ENCODE measurements around the gene ARHGAP22.
"Not testable (repeated sequence)": the region's sequence is repeated elsewhere in the genome, so short reads cannot be mapped to it uniquely, and the experiment has no call there.

Gene ARHGAP22

GRCh38 chr10:48604991-48605508 is at the start of gene ARHGAP22:
ARHGAP22 (minus strand) TSS chr10:48605073; CDS start chr10:48604796, 277 bp downstream.
- no peak for DNase-seq (ENCODE audit: low read depth in 2 of 2)

- DNase-seq (ENCODE audit: low read depth in 2 of 2): no peak
Measured at GRCh38 chr10:48653944-48654698, 49.2 kb upstream of the ARHGAP22 start.

- DNase-seq (ENCODE audit: low read depth in 2 of 2): no peak
Measured at GRCh38 chr10:48653347-48653746, 48.5 kb upstream of the ARHGAP22 start.

- no peak for DNase-seq (ENCODE audit: low read depth in 2 of 2)
Measured at GRCh38 chr10:48652344-48652743, 47.5 kb upstream of the ARHGAP22 start.

GRCh38 chr10:48651839-48652238 is 47.0 kb upstream of the ARHGAP22 start:
- no peak for DNase-seq (ENCODE audit: low read depth in 2 of 2)

GRCh38 chr10:48651293-48651692 is 46.4 kb upstream of the ARHGAP22 start:
- no peak for DNase-seq (ENCODE audit: low read depth in 2 of 2)

GRCh38 chr10:48649349-48649944 is 44.6 kb upstream of the ARHGAP22 start:
- no peak for DNase-seq (ENCODE audit: low read depth in 2 of 2)

GRCh38 chr10:48648172-48648942 is 43.5 kb upstream of the ARHGAP22 start:
- DNase-seq (ENCODE audit: low read depth in 2 of 2): no peak

GRCh38 chr10:48647073-48647472 is 42.2 kb upstream of the ARHGAP22 start:
- DNase-seq (ENCODE audit: low read depth in 2 of 2): not testable (repeated sequence)

- no peak for DNase-seq (ENCODE audit: low read depth in 2 of 2)
Measured at GRCh38 chr10:48645600-48645999, 40.7 kb upstream of the ARHGAP22 start.

- not testable (repeated sequence) for DNase-seq (ENCODE audit: low read depth in 2 of 2)
Measured at GRCh38 chr10:48641099-48641690, 36.3 kb upstream of the ARHGAP22 start.

- DNase-seq (ENCODE audit: low read depth in 2 of 2): no peak
Measured at GRCh38 chr10:48640326-48640725, 35.5 kb upstream of the ARHGAP22 start.

- DNase-seq (ENCODE audit: low read depth in 2 of 2): no peak
Measured at GRCh38 chr10:48639632-48640031, 34.8 kb upstream of the ARHGAP22 start.

- DNase-seq (ENCODE audit: low read depth in 2 of 2): no peak
Measured at GRCh38 chr10:48638739-48639527, 34.1 kb upstream of the ARHGAP22 start.

- no peak for DNase-seq (ENCODE audit: low read depth in 2 of 2)
Measured at GRCh38 chr10:48638158-48638557, 33.3 kb upstream of the ARHGAP22 start.

GRCh38 chr10:48636901-48637300 is 32.0 kb upstream of the ARHGAP22 start:
- no peak for DNase-seq (ENCODE audit: low read depth in 2 of 2)

- no peak for DNase-seq (ENCODE audit: low read depth in 2 of 2)
Measured at GRCh38 chr10:48636231-48636630, 31.4 kb upstream of the ARHGAP22 start.

- DNase-seq (ENCODE audit: low read depth in 2 of 2): no peak
Measured at GRCh38 chr10:48634984-48635557, 30.2 kb upstream of the ARHGAP22 start.

GRCh38 chr10:48634198-48634983 is 29.5 kb upstream of the ARHGAP22 start:
- DNase-seq (ENCODE audit: low read depth in 2 of 2): peak; percentile 57 to 62

Measured in fibroblast of skin of left biceps (primary cell).